GM12891 (cell line): ENCODE data around the gene PRKCB.

Source experiments
- PAX5 ChIP-seq: IDR thresholded peaks from 2 replicates; pipeline ENCODE4 v1.6.1; 2011; ENCODE audit warnings: low read length, moderate library complexity, mild to moderate bottlenecking; ENCODE audit not compliant: insufficient read depth, severe bottlenecking
- POLR2A ChIP-seq: IDR thresholded peaks from 2 replicates; pipeline ENCODE4 v1.6.1; 2011; ENCODE audit warnings: low read depth, low read length, control low read depth
- POLR2AphosphoS5 ChIP-seq: IDR thresholded peaks from 2 replicates; pipeline ENCODE4 v1.6.1; 2011; ENCODE audit warnings: low read depth, low read length, control low read depth
- SPI1 ChIP-seq: IDR thresholded peaks from 2 replicates; pipeline ENCODE4 v1.6.1; 2011; ENCODE audit warnings: low read depth, low read length, control low read depth
- TAF1 ChIP-seq: IDR thresholded peaks from 2 replicates; pipeline ENCODE4 v1.6.1; 2011; ENCODE audit warnings: low read depth, low read length, control low read depth

DNA sequence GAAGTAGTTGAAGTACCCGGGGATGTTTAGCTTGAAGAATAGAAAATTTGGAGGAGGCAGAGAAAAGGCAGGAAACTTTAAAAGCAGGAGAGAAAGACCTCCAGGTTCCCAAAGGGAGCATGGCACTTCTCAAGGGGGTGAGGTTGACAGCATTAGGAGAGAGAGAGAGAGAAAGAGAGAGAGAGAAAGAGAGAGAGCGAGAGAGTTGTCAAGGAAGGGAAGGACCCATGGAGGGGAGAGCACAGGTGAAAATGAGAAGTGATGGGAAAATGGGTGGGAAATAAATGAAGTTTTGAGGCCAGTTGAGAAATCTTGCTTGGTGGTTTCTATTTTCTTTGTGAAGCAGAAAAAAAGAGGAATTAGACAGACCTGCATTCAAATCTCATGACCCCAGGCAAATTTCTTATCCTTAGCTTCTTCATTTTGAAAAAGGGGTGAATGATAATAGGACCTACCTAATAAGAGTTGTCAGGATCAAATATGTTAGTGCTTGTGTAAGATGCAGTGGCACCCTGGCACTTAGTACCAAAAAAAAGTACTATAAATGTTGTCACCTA lies 24.0 kb downstream of the PRKCB start:
- no peak for TF ChIP-seq POLR2A
- TF ChIP-seq POLR2AphosphoS5, result no peak
- TF ChIP-seq PAX5, result no peak
- no peak for TF ChIP-seq TAF1
- TF ChIP-seq SPI1, result peak; percentile 15; the same call in 1 of the 2 replicates
